ENCODE results near the gene TXNDC17. TPM values are rescaled to one million over a fixed set of nuclear protein-coding genes. Genes with fewer than 3 reads are reported as not detected.
"Not testable (repeated sequence)": the region's sequence is repeated elsewhere in the genome, so short reads cannot be mapped to it uniquely, and the experiment has no call there.

The TXNDC17 gene
- 100 to 1,000 TPM in 3 of 4 donors, 10 to 100 TPM in 1; 37.3 to 152 (median 120) TPM for total RNA-seq
- polyA plus RNA-seq: 100 to 1,000 TPM; 296 to 703 (median 532) TPM

DNA sequence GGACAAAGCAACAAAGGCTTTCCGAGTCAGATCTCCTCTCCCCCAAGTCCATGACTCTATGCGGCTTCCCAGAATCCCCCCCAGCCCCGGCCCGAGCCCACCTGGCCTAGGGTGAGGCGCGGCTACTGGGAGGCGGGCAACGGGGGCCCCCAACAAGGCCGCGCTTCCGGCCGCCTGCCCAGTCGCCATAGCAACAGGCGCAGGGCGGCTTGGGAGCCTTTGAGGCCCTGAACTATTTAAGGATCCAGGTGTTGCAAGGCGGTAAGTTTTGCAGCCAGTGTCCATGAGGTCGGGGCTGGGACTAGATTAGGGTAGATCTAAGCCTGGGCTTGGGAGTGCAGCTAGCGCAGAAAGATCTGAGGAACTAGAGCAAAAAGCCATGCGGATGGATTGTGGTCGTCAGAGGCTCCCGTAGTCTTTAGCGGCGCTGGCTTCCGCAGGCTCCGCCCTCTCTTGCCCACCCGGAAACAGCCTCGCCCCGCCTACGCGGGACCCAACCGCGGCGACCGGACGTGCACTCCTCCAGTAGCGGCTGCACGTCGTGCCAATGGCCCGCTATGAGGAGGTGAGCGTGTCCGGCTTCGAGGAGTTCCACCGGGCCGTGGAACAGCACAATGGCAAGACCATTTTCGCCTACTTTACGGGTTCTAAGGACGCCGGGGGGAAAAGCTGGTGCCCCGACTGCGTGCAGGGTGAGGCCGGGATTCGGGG, at the start of gene TXNDC17, which contains the start of gene KIAA0753:
TSS of gene TXNDC17 (plus strand) at position 525 of the 711 bp plus-strand sequence. CDS start at position 548, 23 bp downstream.
TSS of gene KIAA0753 (minus strand) at position 176 of the 711 bp plus-strand sequence. CDS start 5,608 bp downstream, outside the sequence.
- no peaks in the 10 kb centered on the region for H3K27me3 ChIP-seq
- TF ChIP-seq POLR2A (IDR thresholded peaks at IDR 0.05): peak; percentile 77 to 80
- peak; percentile 79 to 96 (median 94) for TF ChIP-seq POLR2AphosphoS5 (IDR thresholded peaks at IDR 0.05)
- TF ChIP-seq, protein P1, sequence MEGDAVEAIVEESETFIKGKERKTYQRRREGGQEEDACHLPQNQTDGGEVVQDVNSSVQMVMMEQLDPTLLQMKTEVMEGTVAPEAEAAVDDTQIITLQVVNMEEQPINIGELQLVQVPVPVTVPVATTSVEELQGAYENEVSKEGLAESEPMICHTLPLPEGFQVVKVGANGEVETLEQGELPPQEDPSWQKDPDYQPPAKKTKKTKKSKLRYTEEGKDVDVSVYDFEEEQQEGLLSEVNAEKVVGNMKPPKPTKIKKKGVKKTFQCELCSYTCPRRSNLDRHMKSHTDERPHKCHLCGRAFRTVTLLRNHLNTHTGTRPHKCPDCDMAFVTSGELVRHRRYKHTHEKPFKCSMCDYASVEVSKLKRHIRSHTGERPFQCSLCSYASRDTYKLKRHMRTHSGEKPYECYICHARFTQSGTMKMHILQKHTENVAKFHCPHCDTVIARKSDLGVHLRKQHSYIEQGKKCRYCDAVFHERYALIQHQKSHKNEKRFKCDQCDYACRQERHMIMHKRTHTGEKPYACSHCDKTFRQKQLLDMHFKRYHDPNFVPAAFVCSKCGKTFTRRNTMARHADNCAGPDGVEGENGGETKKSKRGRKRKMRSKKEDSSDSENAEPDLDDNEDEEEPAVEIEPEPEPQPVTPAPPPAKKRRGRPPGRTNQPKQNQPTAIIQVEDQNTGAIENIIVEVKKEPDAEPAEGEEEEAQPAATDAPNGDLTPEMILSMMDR (IDR thresholded peaks at IDR 0.05): no peak
- TF ChIP-seq EP300 (IDR thresholded peaks at IDR 0.05): no peak
- H3K9me3 ChIP-seq: no peaks in the 10 kb centered on the region
- DNase-seq: peak; percentile 95
- peak within 1 kb of the TSS; percentile 80 to 88 (median 85) for H3K27ac ChIP-seq
- WGBS, 2 donors: 0 to 1% methylated on average over 52 of the region's 52 CpGs
- peaks cover 0 to 39% (median 32%) of the 10 kb centered on the region in 4 donors for H3K4me1 ChIP-seq
- H3K36me3 ChIP-seq: peaks cover 0 to 34% (median 9%) of the 10 kb centered on the region in 4 donors
- peak within 1 kb of the TSS; percentile 71 to 84 (median 80) for H3K4me3 ChIP-seq
- intact Hi-C loops (cut with DNase I): loop anchor here (5.0 to 10.0 kb wide), 2 partner anchors 168 to 764 kb away; partner anchors contain the start of genes NLGN2 and TMEM256

DNA sequence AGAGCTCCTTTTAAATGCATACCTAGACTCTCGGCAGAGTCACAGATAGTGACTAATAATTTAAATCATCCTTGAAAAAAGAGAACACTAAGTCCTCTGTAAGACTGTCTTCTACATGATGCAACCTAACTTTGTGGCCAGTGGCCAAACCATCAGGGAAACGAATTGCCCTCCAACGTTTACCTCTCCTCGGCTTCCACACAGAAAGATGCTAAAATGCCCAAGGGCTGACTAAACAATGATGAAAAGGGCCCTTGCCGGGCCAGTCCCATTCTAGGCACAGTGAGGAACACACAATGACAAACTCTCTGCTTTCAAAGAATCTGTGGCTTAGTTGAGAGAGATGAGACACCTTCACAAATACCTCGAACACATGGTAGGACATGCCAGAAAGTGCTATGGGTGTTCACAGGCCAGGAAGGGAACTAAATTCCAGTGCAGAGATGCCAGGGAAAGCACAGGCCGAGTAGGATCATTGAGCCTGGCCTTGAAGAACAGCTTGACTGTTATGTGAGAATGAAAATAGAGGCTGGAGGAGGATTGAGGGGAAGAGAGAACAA, 49.2 kb upstream of the TXNDC17 start:
- Histone ChIP-seq H3K4me3 (no peak overlapping the region), H3K4me1 (no peaks in the 10 kb centered on the region), H3K27me3 (no peaks in the 10 kb centered on the region), H3K36me3 (peaks cover 14 to 97% (median 58%) of the 10 kb centered on the region in 4 donors), H3K27ac (peak overlapping the region in 1 of 4 donors; percentile 39), H3K9me3 (no peaks in the 10 kb centered on the region)
- TF ChIP-seq POLR2A (IDR thresholded peaks at IDR 0.05) (no peak), EP300 (IDR thresholded peaks at IDR 0.05) (no peak), POLR2AphosphoS5 (IDR thresholded peaks at IDR 0.05) (no peak)
- TF ChIP-seq, protein P1 (IDR thresholded peaks at IDR 0.05): no peak
- 61 to 79% methylated on average over 7 of the region's 7 CpGs for WGBS, 2 donors
- DNase-seq: no peak
- intact Hi-C loops (cut with DNase I): no loop called here

DNA sequence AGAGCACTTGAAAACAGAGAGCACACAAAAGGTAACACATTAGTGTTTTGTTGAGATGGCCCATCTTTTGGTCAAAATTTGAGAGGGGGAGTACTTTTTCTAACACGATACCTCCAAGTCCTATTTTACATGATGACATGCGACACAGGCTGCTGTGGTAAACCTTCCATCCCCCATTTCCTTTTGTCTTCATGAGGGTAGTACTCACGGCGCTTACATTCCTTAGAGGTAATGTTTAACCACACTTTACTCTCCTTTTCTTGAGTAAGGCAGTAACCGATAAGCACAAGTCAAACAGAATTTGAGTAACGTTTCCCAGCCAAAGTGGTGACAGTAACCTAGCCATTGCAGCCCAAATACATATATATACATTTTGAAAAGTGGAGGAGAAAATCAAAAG, 48.7 kb upstream of the TXNDC17 start:
- Histone ChIP-seq H3K4me1 (no peaks in the 10 kb centered on the region), H3K36me3 (peaks cover 14 to 95% (median 56%) of the 10 kb centered on the region in 4 donors), H3K9me3 (no peaks in the 10 kb centered on the region), H3K4me3 (no peak overlapping the region), H3K27me3 (no peaks in the 10 kb centered on the region), H3K27ac (peak overlapping the region in 1 of 4 donors; percentile 39)
- WGBS, 2 donors: 15 to 69% methylated on average over 6 of the region's 6 CpGs
- intact Hi-C loops (cut with DNase I): no loop called here
- no peak for TF ChIP-seq POLR2AphosphoS5 (IDR thresholded peaks at IDR 0.05)
- TF ChIP-seq EP300 (IDR thresholded peaks at IDR 0.05): no peak
- TF ChIP-seq, protein P1 (IDR thresholded peaks at IDR 0.05): no peak
- TF ChIP-seq POLR2A (IDR thresholded peaks at IDR 0.05): no peak
- DNase-seq: no peak

DNA sequence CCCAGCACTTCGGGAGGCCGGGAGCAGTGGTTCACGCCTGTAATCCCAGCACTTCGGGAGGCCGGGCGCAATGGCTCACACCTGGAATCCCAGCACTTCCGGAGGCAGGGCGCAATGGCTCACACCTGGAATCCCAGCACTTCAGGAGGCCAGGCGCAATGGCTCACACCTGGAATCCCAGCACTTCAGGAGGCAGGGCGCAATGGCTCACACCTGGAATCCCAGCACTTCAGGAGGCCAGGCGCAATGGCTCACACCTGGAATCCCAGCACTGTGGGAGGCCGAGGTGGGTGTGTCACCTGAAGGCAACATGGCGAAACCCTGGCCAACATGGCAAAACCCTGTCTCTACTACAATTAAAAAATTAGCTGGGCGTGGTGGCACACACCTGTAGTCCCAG, 47.5 kb upstream of the TXNDC17 start:
- H3K27me3 ChIP-seq; H3K4me3 ChIP-seq; intact Hi-C loops (cut with DNase I); H3K27ac ChIP-seq; H3K9me3 ChIP-seq; H3K4me1 ChIP-seq; DNase-seq: not testable (repeated sequence)
- 97% methylated on average over 14 of the region's 14 CpGs for WGBS, 2 donors
- peaks cover 14 to 95% (median 49%) of the 10 kb centered on the region in 4 donors for H3K36me3 ChIP-seq

DNA sequence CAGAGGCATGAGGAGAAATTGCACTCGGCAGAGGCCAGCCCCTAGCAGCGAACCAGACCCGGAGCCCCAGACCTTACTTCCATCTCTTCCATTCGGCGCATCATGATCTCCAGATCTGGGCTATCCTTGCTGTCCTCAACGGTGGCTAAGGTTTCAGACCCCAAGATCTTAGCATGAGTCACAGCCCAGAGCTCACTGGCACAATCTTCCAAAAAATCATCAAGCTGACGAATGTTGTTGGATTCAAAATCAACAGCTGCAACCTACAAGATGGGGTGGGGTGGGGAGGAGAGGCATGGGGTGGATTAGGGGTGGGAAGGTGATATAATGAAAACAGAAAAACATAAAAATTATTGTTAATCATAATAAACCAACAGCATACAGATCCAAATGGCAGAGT, 44.8 kb upstream of the TXNDC17 start:
- DNase-seq: no peak
- Histone ChIP-seq H3K36me3 (peaks cover 0 to 94% (median 31%) of the 10 kb centered on the region in 4 donors), H3K4me1 (peaks cover 0 to 14% (median 7%) of the 10 kb centered on the region in 4 donors), H3K27me3 (no peaks in the 10 kb centered on the region), H3K9me3 (no peaks in the 10 kb centered on the region), H3K4me3 (no peak overlapping the region), H3K27ac (no peak overlapping the region)
- WGBS, 2 donors: 96% methylated on average over 7 of the region's 7 CpGs
- intact Hi-C loops (cut with DNase I): no loop called here
- no peak for TF ChIP-seq POLR2A (IDR thresholded peaks at IDR 0.05)
- no peak for TF ChIP-seq POLR2AphosphoS5 (IDR thresholded peaks at IDR 0.05)
- TF ChIP-seq, protein P1 (IDR thresholded peaks at IDR 0.05): no peak
- TF ChIP-seq EP300 (IDR thresholded peaks at IDR 0.05): no peak

Data from sigmoid colon (tissue), 7 donors.